Upper lobe of right lung (tissue), 1 donor: ENCODE data around the gene RDH13. TPM values are rescaled to one million over a fixed set of nuclear protein-coding genes. Genes with fewer than 3 reads are reported as not detected.

Source experiments
- ATAC-seq: fragments of 200-7000 bp; cut with Tn5 transposase; one replicate; pipeline ENCODE4 v1.9.1; 2020; ENCODE audit warnings: mild to moderate bottlenecking, moderate library complexity
- DNase-seq: peaks from one replicate; pipeline ENCODE4 v3.0.0-alpha.2; 2020
- H3K27ac ChIP-seq: fragments of 200-600 bp; one replicate; pipeline ENCODE4 v1.8.0; 2022
- H3K27me3 ChIP-seq: fragments of 200-600 bp; one replicate; pipeline ENCODE4 v1.8.0; 2022; ENCODE audit warnings: mild to moderate bottlenecking
- H3K36me3 ChIP-seq: fragments of 200-600 bp; one replicate; pipeline ENCODE4 v1.8.0; 2022
- H3K4me1 ChIP-seq: fragments of 200-600 bp; one replicate; pipeline ENCODE4 v1.8.0; 2022
- H3K4me3 ChIP-seq: fragments of 200-600 bp; one replicate; pipeline ENCODE4 v1.8.0; 2022; ENCODE audit warnings: mild to moderate bottlenecking
- H3K9me3 ChIP-seq: fragments of 200-600 bp; one replicate; pipeline ENCODE4 v1.8.0; 2022
- intact Hi-C: fragments of 100-400 bp; cut with DNase I; formaldehyde crosslinking; loops from one replicate; pipeline ENCODE4 v1.11.0; 2022
- total RNA-seq: library from RNA; stranded (reverse); fragmentation: NEBNext Ultra II Directional; extraction: Animal tissue kit (Norgen Biotek cat#: 25700); gene quantifications from one replicate; pipeline ENCODE4 v1.2.1, GENCODE V29; 2021
- TF ChIP-seq, protein P1 (sequence below): fragments of 200-600 bp; IDR thresholded peaks from one replicate; pipeline ENCODE4 v1.8.0; 2022; ENCODE audit warnings: antibody characterized with exemption
- donor health status: DM: no; HTN: yes; CAD: no; lungs with severe emphysema.

Gene RDH13
- total RNA-seq, 1 donor from 2014 or later, result 30.0 TPM

DNA sequence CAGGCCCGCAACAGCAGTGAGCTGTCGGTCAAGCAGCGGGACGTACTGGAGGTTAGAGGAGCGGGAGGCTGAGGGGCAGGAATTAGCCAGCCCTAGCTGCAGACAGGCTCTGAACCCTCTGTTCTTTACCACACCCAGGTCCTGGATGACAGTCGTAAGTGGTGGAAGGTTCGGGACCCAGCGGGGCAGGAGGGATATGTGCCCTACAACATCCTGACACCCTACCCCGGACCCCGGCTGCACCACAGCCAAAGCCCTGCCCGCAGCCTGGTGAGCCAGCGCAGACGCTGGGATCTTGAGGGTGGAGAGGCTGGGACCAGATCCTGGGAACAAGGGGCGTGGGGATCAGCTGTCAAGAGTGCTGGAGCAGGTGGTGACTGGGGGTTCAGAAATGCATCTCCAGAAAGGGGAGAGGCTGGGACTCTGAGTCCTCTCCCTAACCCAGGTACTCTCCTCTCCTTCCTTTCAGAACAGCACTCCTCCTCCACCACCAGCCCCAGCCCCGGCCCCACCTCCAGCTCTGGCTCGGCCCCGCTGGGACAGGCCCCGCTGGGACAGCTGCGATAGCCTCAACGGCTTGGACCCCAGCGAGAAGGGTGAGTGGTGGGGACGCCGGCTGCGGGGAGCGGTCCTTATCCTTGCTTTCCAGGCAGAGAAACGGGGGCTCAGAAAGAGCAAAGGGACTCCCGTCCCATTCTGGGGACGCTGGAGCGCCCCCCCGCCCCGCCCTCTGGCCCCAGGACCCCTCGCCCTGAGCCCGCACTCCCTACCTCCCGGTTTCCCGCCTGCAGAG, 23.2 kb upstream of the RDH13 start:
- H3K27me3 ChIP-seq, result peaks cover 30% of the 10 kb centered on the region
- H3K9me3 ChIP-seq, result no peaks in the 10 kb centered on the region
- TF ChIP-seq, protein P1, sequence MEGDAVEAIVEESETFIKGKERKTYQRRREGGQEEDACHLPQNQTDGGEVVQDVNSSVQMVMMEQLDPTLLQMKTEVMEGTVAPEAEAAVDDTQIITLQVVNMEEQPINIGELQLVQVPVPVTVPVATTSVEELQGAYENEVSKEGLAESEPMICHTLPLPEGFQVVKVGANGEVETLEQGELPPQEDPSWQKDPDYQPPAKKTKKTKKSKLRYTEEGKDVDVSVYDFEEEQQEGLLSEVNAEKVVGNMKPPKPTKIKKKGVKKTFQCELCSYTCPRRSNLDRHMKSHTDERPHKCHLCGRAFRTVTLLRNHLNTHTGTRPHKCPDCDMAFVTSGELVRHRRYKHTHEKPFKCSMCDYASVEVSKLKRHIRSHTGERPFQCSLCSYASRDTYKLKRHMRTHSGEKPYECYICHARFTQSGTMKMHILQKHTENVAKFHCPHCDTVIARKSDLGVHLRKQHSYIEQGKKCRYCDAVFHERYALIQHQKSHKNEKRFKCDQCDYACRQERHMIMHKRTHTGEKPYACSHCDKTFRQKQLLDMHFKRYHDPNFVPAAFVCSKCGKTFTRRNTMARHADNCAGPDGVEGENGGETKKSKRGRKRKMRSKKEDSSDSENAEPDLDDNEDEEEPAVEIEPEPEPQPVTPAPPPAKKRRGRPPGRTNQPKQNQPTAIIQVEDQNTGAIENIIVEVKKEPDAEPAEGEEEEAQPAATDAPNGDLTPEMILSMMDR, result no peak
- H3K36me3 ChIP-seq, result peaks cover 6% of the 10 kb centered on the region
- intact Hi-C loops, result no loop called here
- no peak overlapping the region for H3K27ac ChIP-seq
- peak overlapping the region; percentile 51 for H3K4me3 ChIP-seq
- DNase-seq (no peak), ATAC-seq (no peak)
- H3K4me1 ChIP-seq, result peaks cover 34% of the 10 kb centered on the region

DNA sequence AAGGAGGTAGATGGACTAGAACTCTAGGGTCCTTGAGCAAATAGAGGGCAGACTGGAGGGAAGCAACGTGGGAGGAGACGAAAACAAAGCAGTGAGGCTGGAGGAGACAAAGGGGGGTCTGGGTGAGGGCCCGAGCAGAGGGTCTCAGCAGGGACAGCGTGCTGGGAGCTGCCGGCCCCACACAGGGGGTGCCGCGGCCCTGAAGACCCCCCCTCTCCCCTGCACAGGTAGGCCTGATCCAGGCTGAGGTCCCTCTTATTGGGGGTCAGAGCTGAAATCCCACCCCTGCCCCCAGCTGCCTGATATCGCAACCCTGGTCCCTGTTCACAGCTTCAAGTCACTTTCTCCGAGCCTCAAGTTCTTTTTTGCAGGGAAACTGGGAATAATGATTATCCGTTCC, 21.5 kb upstream of the RDH13 start:
- Histone ChIP-seq H3K27ac (no peak overlapping the region), H3K27me3 (peaks cover 42% of the 10 kb centered on the region), H3K4me3 (no peak overlapping the region), H3K36me3 (no peaks in the 10 kb centered on the region), H3K4me1 (peaks cover 39% of the 10 kb centered on the region), H3K9me3 (no peaks in the 10 kb centered on the region)
- no peak for ATAC-seq
- DNase-seq, result no peak
- TF ChIP-seq, protein P1, result no peak
- intact Hi-C loops, result no loop called here

DNA sequence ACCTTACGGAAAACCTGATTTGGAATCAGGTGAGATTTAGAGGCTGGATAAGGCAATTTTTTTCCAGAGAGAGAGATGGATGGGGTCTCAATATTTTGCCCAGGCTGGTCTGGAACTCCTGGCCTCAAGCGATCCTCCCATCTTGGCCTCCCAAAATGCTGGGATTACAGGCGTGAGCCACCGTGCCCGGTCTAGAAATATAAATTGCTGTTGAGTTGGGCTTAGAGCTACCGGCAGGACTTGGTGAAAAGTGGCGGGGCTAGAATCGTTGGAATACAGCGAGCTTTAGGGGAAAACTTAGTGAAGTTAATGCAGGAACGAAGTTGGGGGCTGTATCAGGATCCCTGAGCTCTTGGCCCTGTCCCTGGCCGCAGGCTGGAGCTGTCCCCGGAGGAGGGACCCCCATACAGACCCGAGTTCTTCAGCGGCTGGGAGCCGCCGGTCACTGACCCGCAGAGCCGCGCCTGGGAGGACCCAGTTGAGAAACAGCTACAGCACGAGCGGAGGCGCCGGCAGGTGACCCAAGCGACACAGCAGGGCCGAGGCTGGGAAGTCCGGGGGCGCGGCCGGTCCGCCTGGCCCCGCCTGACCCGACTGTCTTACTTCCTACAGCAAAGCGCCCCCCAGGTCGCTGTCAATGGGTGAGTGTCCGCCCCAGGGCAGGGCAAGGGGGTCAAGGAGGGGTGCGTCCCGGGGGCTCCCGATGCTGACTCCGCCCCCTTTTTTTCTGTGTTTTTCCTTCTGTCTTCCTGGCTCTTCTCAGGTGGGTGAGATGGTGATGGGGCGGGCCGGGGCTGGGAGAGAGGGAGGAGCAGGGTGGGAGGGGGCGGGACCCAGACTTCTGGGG, 20.3 kb upstream of the RDH13 start:
- H3K36me3 ChIP-seq, result no peaks in the 10 kb centered on the region
- TF ChIP-seq, protein P1, result no peak
- H3K9me3 ChIP-seq, result no peaks in the 10 kb centered on the region
- no peak overlapping the region for H3K4me3 ChIP-seq
- peaks cover 36% of the 10 kb centered on the region for H3K4me1 ChIP-seq
- H3K27me3 ChIP-seq, result peaks cover 43% of the 10 kb centered on the region
- intact Hi-C loops, result no loop called here
- DNase-seq, result no peak
- no peak for ATAC-seq
- H3K27ac ChIP-seq, result no peak overlapping the region

DNA sequence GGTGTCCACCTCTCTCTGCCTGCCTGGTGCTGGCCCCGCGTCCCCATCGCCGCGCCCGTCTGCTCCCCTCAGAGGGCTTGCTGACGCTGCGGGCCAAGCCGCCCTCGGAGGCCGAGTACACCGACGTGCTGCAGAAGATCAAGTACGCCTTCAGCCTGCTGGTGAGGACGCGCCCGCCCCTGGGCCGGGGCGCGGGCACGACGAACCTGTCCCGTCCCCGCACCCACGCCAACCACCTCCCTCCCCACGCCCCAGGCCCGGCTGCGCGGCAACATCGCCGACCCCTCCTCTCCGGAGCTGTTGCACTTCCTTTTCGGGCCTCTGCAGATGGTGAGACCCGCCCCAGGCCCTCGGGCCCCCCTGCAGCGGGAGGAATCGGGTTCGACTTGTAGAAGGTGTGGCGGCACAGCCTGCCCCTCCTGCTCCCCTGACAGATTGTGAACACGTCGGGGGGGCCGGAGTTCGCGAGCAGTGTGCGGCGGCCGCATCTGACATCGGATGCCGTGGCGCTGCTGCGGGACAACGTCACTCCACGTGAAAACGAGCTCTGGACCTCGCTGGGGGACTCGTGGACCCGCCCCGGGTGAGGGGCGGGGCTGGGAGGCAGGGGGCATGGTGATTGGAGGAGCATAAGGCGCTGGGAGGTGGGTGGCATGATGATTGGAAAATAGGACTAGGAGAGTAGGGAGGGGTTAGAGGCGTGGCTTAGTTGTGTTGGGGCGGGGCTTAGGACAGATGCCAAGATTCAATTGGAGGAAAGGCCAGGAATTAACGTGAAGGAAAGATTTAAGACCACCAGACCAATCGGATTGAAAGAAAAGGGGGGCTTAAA, 19.3 kb upstream of the RDH13 start:
- H3K4me3 ChIP-seq, result peak overlapping the region; percentile 61
- no peaks in the 10 kb centered on the region for H3K36me3 ChIP-seq
- H3K27ac ChIP-seq, result no peak overlapping the region
- TF ChIP-seq, protein P1, result no peak
- intact Hi-C loops, result no loop called here
- H3K4me1 ChIP-seq, result peaks cover 27% of the 10 kb centered on the region
- no peak for ATAC-seq
- DNase-seq, result no peak
- H3K27me3 ChIP-seq, result peaks cover 43% of the 10 kb centered on the region
- no peaks in the 10 kb centered on the region for H3K9me3 ChIP-seq

DNA sequence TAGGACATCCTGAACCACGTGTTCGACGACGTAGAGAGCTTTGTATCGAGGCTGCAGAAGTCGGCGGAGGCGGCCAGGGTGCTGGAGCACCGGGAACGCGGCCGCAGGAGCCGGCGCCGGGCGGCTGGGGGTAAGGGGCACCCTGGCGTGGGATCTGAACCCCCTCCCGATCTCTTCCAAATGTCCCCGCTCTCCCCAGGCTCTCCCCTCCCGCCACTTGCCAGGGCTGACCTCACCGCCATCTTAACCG, 18.7 kb upstream of the RDH13 start:
- peak overlapping the region; percentile 61 for H3K4me3 ChIP-seq
- H3K27ac ChIP-seq, result no peak overlapping the region
- peaks cover 46% of the 10 kb centered on the region for H3K27me3 ChIP-seq
- no peak for DNase-seq
- no peaks in the 10 kb centered on the region for H3K36me3 ChIP-seq
- H3K4me1 ChIP-seq, result peaks cover 21% of the 10 kb centered on the region
- TF ChIP-seq, protein P1, result no peak
- intact Hi-C loops, result no loop called here
- no peak for ATAC-seq
- H3K9me3 ChIP-seq, result no peaks in the 10 kb centered on the region
